IMR-90 (cell line): ENCODE measurements around the gene PIK3C2B. TPM values are rescaled to one million over a fixed set of nuclear protein-coding genes. Genes with fewer than 3 reads are reported as not detected.

Experiments used
- ATAC-seq: fragments of 200-7000 bp; cut with Tn5 transposase; 2 replicates; pipeline ENCODE4 v1.9.1; 2020; ENCODE audit warnings: low read depth, mild to moderate bottlenecking, moderate library complexity
- BruUV-seq: library from RNA; stranded (reverse); fragments of 400-500 nt; replicated peaks from 2 replicates; lab custom pipeline; 2021; lab: Mats Ljungman, UMichigan
- CTCF ChIA-PET: fragments of 300-600 bp; formaldehyde crosslinking; extraction: SDS; loops from one replicate; lab custom pipeline; 2021; ENCODE audit warnings: antibody characterized with exemption; lab: Yijun Ruan, JAX
- POLR2A ChIA-PET: fragments of 300-600 bp; sonication (Branson Sonifier 250); formaldehyde crosslinking; loops from one replicate; lab custom pipeline; 2022; ENCODE audit warnings: antibody characterized with exemption; ENCODE audit not compliant: unreplicated experiment; lab: Charles Lee
- DNase-seq: peaks from one replicate; pipeline ENCODE4 v3.0.0; 2013
- H2AFZ ChIP-seq: replicated peaks from 2 replicates; pipeline ENCODE3; 2013; ENCODE audit warnings: low read length, mild to moderate bottlenecking; ENCODE audit not compliant: poor library complexity
- H2AK5ac ChIP-seq: 2 replicates; pipeline ENCODE4 v1.6.1; 2013; ENCODE audit warnings: low read depth, low read length, inconsistent platforms
- H2AK9ac ChIP-seq: replicated peaks from 2 replicates; pipeline ENCODE3; 2013; ENCODE audit warnings: mild to moderate bottlenecking, low read depth, low read length, moderate library complexity; ENCODE audit not compliant: poor library complexity
- H2BK120ac ChIP-seq: 2 replicates; pipeline ENCODE4 v1.6.1; 2013; ENCODE audit warnings: low read depth, low read length, inconsistent platforms
- H2BK15ac ChIP-seq: 3 replicates; pipeline ENCODE4 v1.6.1; 2013; ENCODE audit warnings: low read depth, low read length, inconsistent platforms
- H2BK20ac ChIP-seq: 2 replicates; pipeline ENCODE4 v1.6.1; 2013; ENCODE audit warnings: low read depth, mild to moderate bottlenecking, inconsistent platforms, low read length, moderate library complexity
- H2BK5ac ChIP-seq: 2 replicates; pipeline ENCODE4 v1.6.1; 2013; ENCODE audit warnings: mild to moderate bottlenecking, low read depth, low read length, inconsistent platforms; ENCODE audit not compliant: poor library complexity, severe bottlenecking
- H3K14ac ChIP-seq: replicated peaks from 2 replicates; pipeline ENCODE4 v1.6.1; 2013; ENCODE audit warnings: low read depth, low read length, inconsistent platforms
- H3K18ac ChIP-seq: 2 replicates; pipeline ENCODE4 v1.6.1; 2013; ENCODE audit warnings: low read depth, low read length, control low read depth
- H3K23ac ChIP-seq: 2 replicates; pipeline ENCODE4 v1.6.1; 2013; ENCODE audit warnings: low read depth, low read length, inconsistent platforms
- H3K27ac ChIP-seq: 2 replicates; pipeline ENCODE4 v1.5.1; 2013; ENCODE audit warnings: mild to moderate bottlenecking, control low read depth, low read length; ENCODE audit not compliant: insufficient read depth
- H3K27me3 ChIP-seq: 2 replicates; pipeline ENCODE4 v1.6.1; 2013; ENCODE audit warnings: low read length; ENCODE audit not compliant: control insufficient read depth, insufficient read depth
- H3K36me3 ChIP-seq: 2 replicates; pipeline ENCODE4 v1.6.1; 2013; ENCODE audit warnings: low read length, mixed read lengths; ENCODE audit not compliant: control insufficient read depth, insufficient read depth
- H3K4ac ChIP-seq: 2 replicates; pipeline ENCODE4 v1.6.1; 2013; ENCODE audit warnings: low read depth, low read length, inconsistent platforms
- H3K4me1 ChIP-seq: 2 replicates; pipeline ENCODE4 v1.6.1; 2013; ENCODE audit warnings: low read length, mixed read lengths; ENCODE audit not compliant: control insufficient read depth, insufficient read depth
- H3K4me2 ChIP-seq: 2 replicates; pipeline ENCODE4 v1.6.1; 2013; ENCODE audit warnings: low read depth, mild to moderate bottlenecking, control low read depth, low read length, moderate library complexity
- H3K4me3 ChIP-seq: 2 replicates; pipeline ENCODE4 v1.5.1; 2013; ENCODE audit warnings: low read depth, mild to moderate bottlenecking, control low read depth, low read length, moderate library complexity; ENCODE audit not compliant: insufficient read depth
- H3K56ac ChIP-seq: 2 replicates; pipeline ENCODE4 v1.6.1; 2013; ENCODE audit warnings: low read length, inconsistent platforms; ENCODE audit not compliant: insufficient read depth; ENCODE audit errors: extremely low read depth
- H3K79me1 ChIP-seq, 2 experiments: 2 replicates each; pipeline ENCODE4 v1.6.1; 2013; ENCODE audit warnings: low read length in 2 of 2, inconsistent platforms in 1 of 2, low read depth in 1 of 2
- H3K9ac ChIP-seq: 2 replicates; pipeline ENCODE4 v1.6.1; 2013; ENCODE audit warnings: low read depth, low read length, control low read depth
- H3K9me1 ChIP-seq: 2 replicates; pipeline ENCODE4 v1.6.1; 2013; ENCODE audit warnings: low read length, inconsistent platforms; ENCODE audit not compliant: insufficient read depth
- H3K9me3 ChIP-seq: 2 replicates; pipeline ENCODE4 v1.6.1; 2013; ENCODE audit warnings: low read length; ENCODE audit not compliant: control insufficient read depth, insufficient read depth
- H4K20me1 ChIP-seq: 2 replicates; pipeline ENCODE4 v1.6.1; 2013; ENCODE audit warnings: low read length, inconsistent platforms; ENCODE audit not compliant: insufficient read depth
- H4K5ac ChIP-seq: 2 replicates; pipeline ENCODE4 v1.6.1; 2013; ENCODE audit warnings: mild to moderate bottlenecking, low read depth, low read length, control low read depth
- H4K8ac ChIP-seq, 2 experiments: 2 replicates each; pipeline ENCODE4 v1.6.1; 2013; ENCODE audit warnings: low read depth in 2 of 2, low read length in 2 of 2, control low read depth in 1 of 2, inconsistent platforms in 1 of 2
- H4K91ac ChIP-seq: 2 replicates; pipeline ENCODE4 v1.6.1; 2013; ENCODE audit warnings: low read depth, low read length, inconsistent platforms; ENCODE audit not compliant: insufficient read depth
- BHLHE40 ChIP-seq: fragments of 150-350 bp; IDR thresholded peaks from 2 replicates; pipeline ENCODE4 v1.6.1; 2016; ENCODE audit warnings: mild to moderate bottlenecking, low read depth, low read length
- ELK1 ChIP-seq: fragments of 150-350 bp; IDR thresholded peaks from 2 replicates; pipeline ENCODE4 v1.6.1; 2016; ENCODE audit warnings: low read depth, mild to moderate bottlenecking, low read length, moderate library complexity, borderline replicate concordance
- FOS ChIP-seq: fragments of 150-350 bp; IDR thresholded peaks from 2 replicates; pipeline ENCODE4 v1.6.1; 2016; ENCODE audit warnings: low read depth, low read length
- MAZ ChIP-seq: IDR thresholded peaks from 2 replicates; pipeline ENCODE4 v1.6.1; 2012; ENCODE audit warnings: low read depth, mild to moderate bottlenecking, low read length, improper control_type of control experiment, moderate library complexity, borderline replicate concordance
- NFE2L2 ChIP-seq: fragments of 150-350 bp; IDR thresholded peaks from 2 replicates; pipeline ENCODE4 v1.6.1; 2016; ENCODE audit warnings: low read depth, mild to moderate bottlenecking, low read length
- POLR2A ChIP-seq: IDR thresholded peaks from 2 replicates; pipeline ENCODE4 v1.6.1; 2012; ENCODE audit warnings: mild to moderate bottlenecking, low read depth, low read length
- RAD21 ChIP-seq: IDR thresholded peaks from 2 replicates; pipeline ENCODE4 v1.6.1; 2012; ENCODE audit warnings: low read length, improper control_type of control experiment
- RCOR1 ChIP-seq: IDR thresholded peaks from 2 replicates; pipeline ENCODE4 v1.6.1; 2012; ENCODE audit warnings: mild to moderate bottlenecking, low read length, improper control_type of control experiment; ENCODE audit not compliant: insufficient replicate concordance
- WGBS, 2 experiments: methylation state at CpG; one replicate each; pipeline versions ENCODE4 v1.1.5 to v1.1.7; 2013; ENCODE audit warnings: missing lambda C conversion rate in 2 of 2; ENCODE audit not compliant: insufficient read length in 1 of 2; ENCODE audit errors: extremely low coverage in 2 of 2; 5-methylcytosine and 5-hydroxymethylcytosine counted together
- dilution Hi-C: fragments of 300-500 bp; cut with HindIII; formaldehyde crosslinking; loops from one replicate; pipeline ENCODE4 v1.14.3; 2018; ENCODE audit warnings: low sequenced_read_pairs; ENCODE audit not compliant: unreplicated experiment
- in situ Hi-C: fragments of 300-500 bp; cut with MboI; formaldehyde crosslinking; loops from 3 replicates; pipeline ENCODE4 v1.14.3; 2019; ENCODE audit warnings: low sequenced_read_pairs, inconsistent platforms, mixed read lengths
- intact Hi-C: fragments of 100-400 bp; cut with micrococcal nuclease; formaldehyde crosslinking; loops from 2 replicates; pipeline ENCODE4 v1.10.0; 2022
- polyA plus RNA-seq, 3 experiments: library from polyadenylated mRNA; depleted of rRNA; stranded (reverse); fragments of >200 nt; gene quantifications; 2 replicates each; pipeline ENCODE4 v1.2.3, GENCODE V29; 2012; ENCODE audit warnings: low replicate concordance in 1 of 3
- total RNA-seq: library from RNA; depleted of rRNA; stranded (reverse); fragments of >200 nt; gene quantifications from 2 replicates; pipeline ENCODE4 v1.2.3, GENCODE V29; 2012

The PIK3C2B gene
- total and polyA plus RNA-seq, 2 of the 4 experiments (the other 2 are of a cell fraction), result 1.1 to 2.9 TPM

- Histone ChIP-seq H3K27me3 (peaks cover 24% of the 10 kb centered on the region; the same call in 1 of the 2 replicates), H4K8ac (no peak overlapping the region; a peak in 1 of 4 replicates), H3K36me3 (no peaks in the 10 kb centered on the region), H3K23ac (peak overlapping the region; percentile 73; the same call in 1 of the 2 replicates), H3K4me1 (peaks cover 3% of the 10 kb centered on the region; the same call in 1 of the 2 replicates), H2BK120ac (no peak overlapping the region), H4K20me1 (no peaks in the 10 kb centered on the region; the same call in 1 of the 2 replicates), H3K9me3 (peaks cover 5% of the 10 kb centered on the region), H3K18ac (no peak overlapping the region), H2AK9ac (peak overlapping the region; percentile 89), H3K9me1 (no peaks in the 10 kb centered on the region; the same call in 1 of the 2 replicates), H3K79me1 (peaks cover 0 to 3% of the 10 kb centered on the region in 2 experiments; a peak in 2 of 4 replicates), H2BK20ac (peak overlapping the region; percentile 57; the same call in 1 of the 2 replicates), H4K5ac (no peak overlapping the region), H2AFZ (peak overlapping the region; percentile 95), H4K91ac (no peak overlapping the region), H3K9ac (peak overlapping the region; percentile 61), H2BK5ac (no peak overlapping the region), H2AK5ac (no peak overlapping the region), H3K14ac (peak overlapping the region; percentile 85), H3K27ac (0 out of 2 replicates have a peak overlapping the region, but pooled peaks have one; percentile 16), H3K4ac (no peak overlapping the region), H3K4me3 (peak overlapping the region; percentile 72), H3K56ac (no peak overlapping the region), H2BK15ac (0 out of 3 replicates have a peak overlapping the region, but pooled peaks have one; percentile 15), H3K4me2 (peak overlapping the region; percentile 91)
- in situ Hi-C loops (no loop called here), dilution Hi-C loops (no loop called here), intact Hi-C loops (no loop called here)
- ATAC-seq, result no peak
- no TSS peak for BruUV-seq
- no CpG with 5 or more reads among the region's 17 CpGs for WGBS, 2 experiments
- DNase-seq, result no peak
- POLR2A ChIA-PET, result no interaction called here
- CTCF ChIA-PET, result interaction anchor here (0.6 to 3.8 kb wide), 4 partner anchors 8 to 890 kb away, joined by 4 to 22 read pairs (median 14); no protein-coding TSS in a partner anchor
- TF ChIP-seq FOS, result no peak
- TF ChIP-seq POLR2A, result no peak
- TF ChIP-seq MAZ, result no peak
- no peak for TF ChIP-seq BHLHE40
- TF ChIP-seq RCOR1, result no peak
- no peak for TF ChIP-seq RAD21
- no peak for TF ChIP-seq NFE2L2
- no peak for TF ChIP-seq ELK1
Measured at GRCh38 chr1:204495078-204495753, 611 bp upstream of the PIK3C2B start.
